T-cell (primary cell): ENCODE measurements around the gene GOLPH3L. TPM values are rescaled to one million over a fixed set of nuclear protein-coding genes. Genes with fewer than 3 reads are reported as not detected.
"Not testable (repeated sequence)": the region's sequence is repeated elsewhere in the genome, so short reads cannot be mapped to it uniquely, and the experiment has no call there.

ENCODE experiments used
- ATAC-seq, 4 experiments: fragments of 200-7000 bp in 3 of 4; fragments of 150-1000 bp in 1 of 4; cut with Tn5 transposase; replicated peaks in 1 of 4; 1 replicate in 3 of 4; 2 replicates in 1 of 4; pipeline ENCODE4 v1.10.0; 2021; ENCODE audit warnings: moderate library complexity in 3 of 4, mild to moderate bottlenecking in 2 of 4, moderate number of reproducible peaks in 1 of 4
- CTCF ChIA-PET, 2 donors: fragments of 300-600 bp; sonication (Branson Sonifier 250); formaldehyde crosslinking; loops; one replicate each; lab custom pipeline; 2022; ENCODE audit warnings: antibody characterized with exemption in 2 of 2; lab: Charles Lee
- POLR2A ChIA-PET, 2 donors: fragments of 300-600 bp; sonication (Branson Sonifier 250); formaldehyde crosslinking; loops; one replicate each; lab custom pipeline; 2022; ENCODE audit warnings: antibody characterized with exemption in 2 of 2; lab: Charles Lee
- DNase-seq, 35 experiments: peaks; one replicate each; pipeline versions ENCODE4 v3.0.0 to v3.0.0-alpha.2; 2013 to 2023
- H3K27ac ChIP-seq: one replicate; pipeline ENCODE4 v1.5.1; 2013; ENCODE audit warnings: low read length
- H3K27me3 ChIP-seq, 2 experiments: replicated peaks in 1 of 2; 1 replicate in 1 of 2; 2 replicates in 1 of 2; pipeline versions ENCODE4 v1.6.1 to v1.7.0; 2013; ENCODE audit warnings: low read length in 1 of 2, mixed read lengths in 1 of 2; ENCODE audit not compliant: control insufficient read depth in 2 of 2, insufficient read depth in 2 of 2; ENCODE audit errors: extremely low read depth in 1 of 2
- H3K36me3 ChIP-seq, 2 donors: 1 replicate in 1 of 2; 2 replicates in 1 of 2; pipeline versions ENCODE4 v1.6.1 to v1.7.0; 2013; ENCODE audit warnings: low read length in 1 of 2; ENCODE audit not compliant: control insufficient read depth in 2 of 2, insufficient read depth in 1 of 2; ENCODE audit errors: extremely low read depth in 1 of 2
- H3K4me1 ChIP-seq, 2 experiments: 1 replicate in 1 of 2; 2 replicates in 1 of 2; pipeline versions ENCODE4 v1.6.1 to v1.7.0; 2013; ENCODE audit warnings: low read length in 2 of 2, mixed read lengths in 1 of 2; ENCODE audit not compliant: insufficient read depth in 2 of 2, control insufficient read depth in 1 of 2; ENCODE audit errors: extremely low read depth in 1 of 2
- H3K4me3 ChIP-seq, 2 donors: 1 replicate in 1 of 2; 2 replicates in 1 of 2; pipeline versions ENCODE4 v1.5.1 to v1.7.0; 2013; ENCODE audit warnings: mild to moderate bottlenecking in 2 of 2, low read length in 1 of 2, moderate library complexity in 1 of 2; ENCODE audit not compliant: control insufficient read depth in 1 of 2; ENCODE audit errors: extremely low read depth in 1 of 2
- H3K9me3 ChIP-seq: 2 replicates; pipeline ENCODE4 v1.7.0; 2013
- H3K27ac Mint-ChIP-seq, 2 donors: one replicate each; pipeline ENCODE4 v1.8.0; 2020 to 2021; ENCODE audit warnings: mild to moderate bottlenecking in 2 of 2, mixed read lengths in 2 of 2
- H3K27me3 Mint-ChIP-seq, 2 donors: one replicate each; pipeline ENCODE4 v1.8.0; 2021 to 2022; ENCODE audit warnings: mixed read lengths in 2 of 2
- H3K36me3 Mint-ChIP-seq: one replicate; pipeline ENCODE4 v1.8.0; 2021; ENCODE audit warnings: mixed read lengths
- H3K4me1 Mint-ChIP-seq, 3 donors: one replicate each; pipeline ENCODE4 v1.8.0; 2020 to 2022; ENCODE audit warnings: mixed read lengths in 3 of 3, mild to moderate bottlenecking in 1 of 3
- H3K4me3 Mint-ChIP-seq, 3 donors: one replicate each; pipeline ENCODE4 v1.8.0; 2020 to 2022; ENCODE audit warnings: mild to moderate bottlenecking in 3 of 3, mixed read lengths in 3 of 3, moderate library complexity in 3 of 3
- H3K9me3 Mint-ChIP-seq, 3 donors: one replicate each; pipeline ENCODE4 v1.8.0; 2020 to 2022; ENCODE audit warnings: mixed read lengths in 3 of 3
- WGBS: methylation state at CpG from one replicate; pipeline ENCODE4 v1.1.5; 2013; ENCODE audit warnings: missing lambda C conversion rate; ENCODE audit not compliant: insufficient coverage; 5-methylcytosine and 5-hydroxymethylcytosine counted together
- total RNA-seq, 35 experiments: library from RNA in 6 of 35; stranded (reverse) in 6 of 35; fragments of 120-200 nt in 1 of 35; gene quantifications; one replicate each; pipeline versions ENCODE4 v1.2.1 to v1.2.4 and lab custom pipeline; 2013 to 2026

The GOLPH3L gene
- total RNA-seq, 5 donors from 2014 or later (not counting 1 experiment from before 2014, with no cell fraction given), result 10.2 to 23.7 (median 21.5) TPM

DNA sequence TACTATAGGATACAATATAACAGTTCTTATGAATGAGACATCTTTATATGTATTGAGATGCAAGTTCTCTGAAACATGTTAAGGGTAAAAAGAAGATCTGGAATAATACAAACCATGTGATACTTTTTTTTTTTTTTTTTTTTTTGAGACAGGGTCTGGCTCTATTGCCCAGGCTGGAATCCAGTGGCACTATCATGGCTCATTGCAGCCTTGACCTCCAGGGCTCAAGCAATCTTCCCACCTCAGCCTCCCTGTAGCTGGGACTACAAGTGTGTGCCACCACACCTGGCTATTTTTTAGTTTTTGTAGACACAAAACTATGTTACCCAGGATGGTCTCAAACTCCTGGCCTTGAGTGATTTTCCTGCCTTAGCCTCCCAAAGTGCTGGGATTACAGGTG, 95.4 kb downstream of the GOLPH3L start:
- Histone ChIP-seq H3K27me3 (no peaks in the 10 kb centered on the region), H3K27ac (no peak overlapping the region), H3K4me1 (no peaks in the 10 kb centered on the region), H3K4me3 (no peak overlapping the region), H3K9me3 (no peaks in the 10 kb centered on the region), H3K36me3 (peaks cover 2 to 8% of the 10 kb centered on the region in 2 donors)
- no peaks in the 10 kb centered on the region for H3K9me3 Mint-ChIP-seq
- peaks cover 7 to 19% (median 9%) of the 10 kb centered on the region in 3 donors for H3K4me1 Mint-ChIP-seq
- POLR2A ChIA-PET, result interaction anchor here in 1 of 2 donors (0.7 kb wide), 1 partner anchor 18 kb away, joined by 10 read pairs; no protein-coding TSS in a partner anchor
- no peak overlapping the region for H3K4me3 Mint-ChIP-seq
- ATAC-seq (no peak), DNase-seq (no peak)
- peaks cover 25% of the 10 kb centered on the region for H3K36me3 Mint-ChIP-seq
- CTCF ChIA-PET, result no interaction called here
- H3K27ac Mint-ChIP-seq, result no peak overlapping the region
- no peaks in the 10 kb centered on the region for H3K27me3 Mint-ChIP-seq

DNA sequence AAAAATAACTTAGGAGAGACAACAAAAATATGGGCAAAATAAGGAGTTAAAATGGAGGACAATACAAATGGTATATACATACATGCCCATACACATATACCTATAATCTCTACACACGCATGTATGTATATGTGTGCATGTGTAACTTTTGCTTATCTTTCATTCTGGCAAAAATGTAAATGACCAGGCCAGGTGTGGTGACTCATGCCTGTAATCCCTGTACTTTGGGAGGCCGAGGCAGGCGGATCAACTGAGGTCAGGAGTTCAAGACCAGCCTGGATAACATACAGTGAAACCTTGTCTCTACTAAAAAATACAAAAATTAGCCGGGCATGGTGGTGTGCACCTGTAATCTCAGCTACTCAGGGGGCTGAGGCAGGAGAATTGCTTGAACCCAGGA, 98.6 kb downstream of the GOLPH3L start:
- H3K4me3 Mint-ChIP-seq, H3K27ac Mint-ChIP-seq, H3K27me3 ChIP-seq, H3K27me3 Mint-ChIP-seq, POLR2A ChIA-PET, H3K9me3 Mint-ChIP-seq, H3K4me1 ChIP-seq, CTCF ChIA-PET, ATAC-seq, H3K36me3 ChIP-seq, H3K4me3 ChIP-seq, H3K27ac ChIP-seq, DNase-seq, H3K9me3 ChIP-seq: not testable (repeated sequence)
- peaks cover 4 to 17% (median 12%) of the 10 kb centered on the region in 3 donors for H3K4me1 Mint-ChIP-seq
- peaks cover 15% of the 10 kb centered on the region for H3K36me3 Mint-ChIP-seq
- 100% methylated on average over 2 of the region's 4 CpGs for WGBS

DNA sequence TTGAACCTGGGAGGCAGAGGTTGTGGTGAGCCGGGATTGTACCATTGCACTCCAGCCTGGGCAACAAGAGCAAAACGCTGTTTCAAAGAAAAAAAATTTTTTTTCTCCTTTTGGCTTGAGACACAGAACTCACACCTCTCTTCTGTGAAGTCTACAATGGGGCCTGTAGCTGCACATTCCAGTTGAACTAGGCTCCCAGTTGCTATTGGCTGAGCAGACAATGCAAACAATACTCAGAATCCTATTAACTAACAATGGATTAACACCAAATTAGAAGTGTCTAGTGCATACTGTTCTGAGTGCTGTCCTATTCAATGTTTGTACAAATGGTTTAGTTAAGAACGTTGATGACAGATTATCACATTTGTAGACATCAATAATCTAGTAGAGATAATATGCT, 100.0 kb downstream of the GOLPH3L start:
- POLR2A ChIA-PET, result no interaction called here
- Mint-ChIP-seq H3K4me3 (no peak overlapping the region), H3K4me1 (peaks cover 4 to 16% (median 12%) of the 10 kb centered on the region in 3 donors), H3K27ac (peak overlapping the region in 1 of 2 donors; percentile 36), H3K9me3 (no peaks in the 10 kb centered on the region), H3K27me3 (no peaks in the 10 kb centered on the region), H3K36me3 (peaks cover 13% of the 10 kb centered on the region)
- WGBS, result no CpG with 5 or more reads among the region's 3 CpGs
- peak overlapping the region; percentile 37 for H3K27ac ChIP-seq
- DNase-seq (no peak), ATAC-seq (no peak)
- H3K9me3 ChIP-seq, result no peaks in the 10 kb centered on the region
- H3K36me3 ChIP-seq, result peaks cover 2 to 6% of the 10 kb centered on the region in 2 donors
- no peaks in the 10 kb centered on the region for H3K4me1 ChIP-seq
- no peaks in the 10 kb centered on the region for H3K27me3 ChIP-seq
- H3K4me3 ChIP-seq, result no peak overlapping the region
- CTCF ChIA-PET, result no interaction called here

Other genes with a start within 250 kb of the GOLPH3L start
- gene TARS2, start 209.7 kb downstream of the GOLPH3L start, total RNA-seq, result 10 to 100 TPM; 24.1 to 35.9 (median 30.2) TPM
- gene ECM1, start 189.0 kb downstream of the GOLPH3L start, total RNA-seq, result 1 to 10 TPM in 3 of 5 donors, under 1 TPM in 2; 0.25 to 2.9 (median 1.2) TPM
- under 1 TPM in 3 of 5 donors, not detected in 2; 0.49 to 0.85 (median 0.73) TPM for gene FALEC, start 181.4 kb downstream of the GOLPH3L start, total RNA-seq
- under 1 TPM; 0.26 to 0.66 (median 0.49) TPM for gene ADAMTSL4, start 147.7 kb downstream of the GOLPH3L start, total RNA-seq
- gene MCL1, start 117.5 kb downstream of the GOLPH3L start, total RNA-seq, result 100 to 1,000 TPM; 478 to 731 (median 517) TPM
- 100 to 1,000 TPM; 108 to 158 (median 110) TPM for gene ENSA, start 67.5 kb downstream of the GOLPH3L start, total RNA-seq
- under 1 TPM in 4 of 5 donors, not detected in 1; 0.28 to 0.55 (median 0.45) TPM for gene HORMAD1, start 23.7 kb upstream of the GOLPH3L start, total RNA-seq
- gene CTSS, start 68.6 kb upstream of the GOLPH3L start, total RNA-seq, result 10 to 100 TPM; 72.4 to 94.7 (median 92.9) TPM
- gene CTSK, start 111.1 kb upstream of the GOLPH3L start, total RNA-seq, result 10 to 100 TPM in 2 of 5 donors, 1 to 10 TPM in 3; 6.1 to 14.1 (median 7.3) TPM
- gene ARNT, start 179.4 kb upstream of the GOLPH3L start, total RNA-seq, result 10 to 100 TPM; 37.3 to 38.7 (median 37.9) TPM
- not detected for gene CTXND2, start 190.0 kb upstream of the GOLPH3L start, total RNA-seq
- 10 to 100 TPM; 44.5 to 72.6 (median 62.5) TPM for gene SETDB1, start 229.2 kb upstream of the GOLPH3L start, total RNA-seq